ENCODE measurements around the gene MCF2L2.
A peak's percentile ranks its signal among the peaks of the same experiment; 100 is the strongest.

MCF2L2 gene

GRCh38 chr3:183217548-183218332 lies 210.7 kb downstream of the MCF2L2 start:
- ATAC-seq (peak; percentile 76), DNase-seq (no peak)
- peak overlapping the region; percentile 6 for H3K4me3 Mint-ChIP-seq
- H3K27ac Mint-ChIP-seq = peak overlapping the region; percentile 76
- no peaks in the 10 kb centered on the region for H3K9me3 Mint-ChIP-seq
- H3K4me1 Mint-ChIP-seq = peaks cover 58% of the 10 kb centered on the region
- H3K36me3 Mint-ChIP-seq (ENCODE audit: low read depth) = peaks cover 8% of the 10 kb centered on the region
- H3K27me3 Mint-ChIP-seq = peaks cover 3% of the 10 kb centered on the region

GRCh38 chr3:183215591-183216202 lies 212.7 kb downstream of the MCF2L2 start:
- peaks cover 3% of the 10 kb centered on the region for H3K27me3 Mint-ChIP-seq
- H3K4me1 Mint-ChIP-seq = peaks cover 64% of the 10 kb centered on the region
- H3K36me3 Mint-ChIP-seq (ENCODE audit: low read depth) = peaks cover 19% of the 10 kb centered on the region
- H3K27ac Mint-ChIP-seq = peak overlapping the region; percentile 27
- H3K9me3 Mint-ChIP-seq = peaks cover 10% of the 10 kb centered on the region
- ATAC-seq (no peak), DNase-seq (no peak)
- H3K4me3 Mint-ChIP-seq = no peak overlapping the region

GRCh38 chr3:183214277-183214612 lies 214.2 kb downstream of the MCF2L2 start:
- ATAC-seq = no peak
- peaks cover 3% of the 10 kb centered on the region for H3K27me3 Mint-ChIP-seq
- peaks cover 19% of the 10 kb centered on the region for H3K9me3 Mint-ChIP-seq
- no peak overlapping the region for H3K4me3 Mint-ChIP-seq
- peaks cover 70% of the 10 kb centered on the region for H3K4me1 Mint-ChIP-seq
- peaks cover 29% of the 10 kb centered on the region for H3K36me3 Mint-ChIP-seq (ENCODE audit: low read depth)
- DNase-seq = no peak
- H3K27ac Mint-ChIP-seq = no peak overlapping the region

- Mint-ChIP-seq H3K4me3 (no peak overlapping the region), H3K27me3 (peaks cover 3% of the 10 kb centered on the region), H3K9me3 (peaks cover 19% of the 10 kb centered on the region), H3K27ac (no peak overlapping the region), H3K4me1 (peaks cover 70% of the 10 kb centered on the region), H3K36me3 (ENCODE audit: low read depth) (peaks cover 30% of the 10 kb centered on the region)
- DNase-seq (no peak), ATAC-seq (no peak)
Measured at GRCh38 chr3:183213415-183214276, 214.8 kb downstream of the MCF2L2 start.

GRCh38 chr3:183212565-183212964 lies 215.9 kb downstream of the MCF2L2 start:
- peaks cover 71% of the 10 kb centered on the region for H3K4me1 Mint-ChIP-seq
- no peak for ATAC-seq
- peaks cover 36% of the 10 kb centered on the region for H3K36me3 Mint-ChIP-seq (ENCODE audit: low read depth)
- DNase-seq = no peak
- H3K27me3 Mint-ChIP-seq = peaks cover 3% of the 10 kb centered on the region
- H3K9me3 Mint-ChIP-seq = peaks cover 26% of the 10 kb centered on the region
- H3K27ac Mint-ChIP-seq = peak overlapping the region; percentile 97
- no peak overlapping the region for H3K4me3 Mint-ChIP-seq

- no peak for DNase-seq
- H3K27me3 Mint-ChIP-seq = peaks cover 3% of the 10 kb centered on the region
- H3K4me1 Mint-ChIP-seq = peaks cover 72% of the 10 kb centered on the region
- no peak for ATAC-seq
- peaks cover 36% of the 10 kb centered on the region for H3K36me3 Mint-ChIP-seq (ENCODE audit: low read depth)
- no peak overlapping the region for H3K4me3 Mint-ChIP-seq
- H3K27ac Mint-ChIP-seq = peak overlapping the region; percentile 97
- H3K9me3 Mint-ChIP-seq = peaks cover 26% of the 10 kb centered on the region
Measured at GRCh38 chr3:183212096-183212495, 216.3 kb downstream of the MCF2L2 start.

GRCh38 chr3:183211352-183211751 lies 217.1 kb downstream of the MCF2L2 start:
- Mint-ChIP-seq H3K4me1 (peaks cover 77% of the 10 kb centered on the region), H3K27ac (peak overlapping the region; percentile 97), H3K9me3 (peaks cover 26% of the 10 kb centered on the region), H3K27me3 (peaks cover 3% of the 10 kb centered on the region), H3K36me3 (ENCODE audit: low read depth) (peaks cover 36% of the 10 kb centered on the region), H3K4me3 (peak overlapping the region; percentile 34)
- no peak for DNase-seq
- ATAC-seq = peak; percentile 23

GRCh38 chr3:183210862-183211341 lies 217.5 kb downstream of the MCF2L2 start:
- peak overlapping the region; percentile 97 for H3K27ac Mint-ChIP-seq
- ATAC-seq (peak; percentile 79), DNase-seq (peak; percentile 55)
- peak overlapping the region; percentile 34 for H3K4me3 Mint-ChIP-seq
- H3K27me3 Mint-ChIP-seq = peaks cover 3% of the 10 kb centered on the region
- H3K4me1 Mint-ChIP-seq = peaks cover 82% of the 10 kb centered on the region
- peaks cover 30% of the 10 kb centered on the region for H3K9me3 Mint-ChIP-seq
- peaks cover 35% of the 10 kb centered on the region for H3K36me3 Mint-ChIP-seq (ENCODE audit: low read depth)

- no peak for ATAC-seq
- peaks cover 86% of the 10 kb centered on the region for H3K4me1 Mint-ChIP-seq
Measured at GRCh38 chr3:183210341-183210740, 218.1 kb downstream of the MCF2L2 start.

GRCh38 chr3:183208800-183209199 lies 219.6 kb downstream of the MCF2L2 start:
- Mint-ChIP-seq H3K27me3 (peaks cover 3% of the 10 kb centered on the region), H3K36me3 (ENCODE audit: low read depth) (peaks cover 37% of the 10 kb centered on the region), H3K4me3 (peak overlapping the region; percentile 11), H3K4me1 (peaks cover 80% of the 10 kb centered on the region), H3K27ac (peak overlapping the region; percentile 97), H3K9me3 (peaks cover 44% of the 10 kb centered on the region)
- DNase-seq = no peak
- no peak for ATAC-seq

More at GRCh38 chr3:183210341-183210740, 218.1 kb downstream of the MCF2L2 start:
- Mint-ChIP-seq H3K4me3 (no peak overlapping the region), H3K9me3 (peaks cover 35% of the 10 kb centered on the region), H3K27ac (peak overlapping the region; percentile 97), H3K36me3 (ENCODE audit: low read depth) (peaks cover 33% of the 10 kb centered on the region), H3K27me3 (peaks cover 3% of the 10 kb centered on the region)
- no peak for DNase-seq

- ATAC-seq (peak; percentile 71), DNase-seq (no peak)
- peaks cover 74% of the 10 kb centered on the region for H3K4me1 Mint-ChIP-seq
- peaks cover 49% of the 10 kb centered on the region for H3K9me3 Mint-ChIP-seq
- H3K4me3 Mint-ChIP-seq = peak overlapping the region; percentile 27
- peaks cover 3% of the 10 kb centered on the region for H3K27me3 Mint-ChIP-seq
- H3K36me3 Mint-ChIP-seq (ENCODE audit: low read depth) = peaks cover 43% of the 10 kb centered on the region
- H3K27ac Mint-ChIP-seq = peak overlapping the region; percentile 97
Measured at GRCh38 chr3:183208260-183208659, 220.2 kb downstream of the MCF2L2 start.

GRCh38 chr3:183203670-183204069 lies 224.7 kb downstream of the MCF2L2 start:
- no peaks in the 10 kb centered on the region for H3K27me3 Mint-ChIP-seq
- no peak for ATAC-seq
- no peak overlapping the region for H3K4me3 Mint-ChIP-seq
- H3K36me3 Mint-ChIP-seq (ENCODE audit: low read depth) = peaks cover 34% of the 10 kb centered on the region
- no peak overlapping the region for H3K27ac Mint-ChIP-seq
- DNase-seq = no peak
- H3K9me3 Mint-ChIP-seq = peaks cover 45% of the 10 kb centered on the region
- peaks cover 47% of the 10 kb centered on the region for H3K4me1 Mint-ChIP-seq

- Mint-ChIP-seq H3K9me3 (peaks cover 38% of the 10 kb centered on the region), H3K4me3 (peak overlapping the region; percentile 5), H3K27ac (no peak overlapping the region), H3K36me3 (ENCODE audit: low read depth) (peaks cover 26% of the 10 kb centered on the region), H3K27me3 (no peaks in the 10 kb centered on the region), H3K4me1 (peaks cover 32% of the 10 kb centered on the region)
- no peak for DNase-seq
- ATAC-seq = peak; percentile 84
Measured at GRCh38 chr3:183202004-183202722, 226.3 kb downstream of the MCF2L2 start.

- H3K4me1 Mint-ChIP-seq = peaks cover 13% of the 10 kb centered on the region
- DNase-seq = no peak
- H3K4me3 Mint-ChIP-seq = no peak overlapping the region
- no peak for ATAC-seq
- H3K36me3 Mint-ChIP-seq (ENCODE audit: low read depth) = peaks cover 24% of the 10 kb centered on the region
- H3K27ac Mint-ChIP-seq = no peak overlapping the region
- H3K27me3 Mint-ChIP-seq = no peaks in the 10 kb centered on the region
- H3K9me3 Mint-ChIP-seq = peaks cover 21% of the 10 kb centered on the region
Measured at GRCh38 chr3:183198939-183199338, 229.5 kb downstream of the MCF2L2 start.

Measured in activated naive CD8-positive, alpha-beta T cell treated with anti-CD3 and anti-CD28 coated beads, Interleukin-2, amount 50 U/mL, for 24 hours (primary cell).